Fibroblast of lung (primary cell): ENCODE data around the gene LTB. TPM values are rescaled to one million over a fixed set of nuclear protein-coding genes. Genes with fewer than 3 reads are reported as not detected.
A peak's percentile ranks its signal among the peaks of the same experiment; 100 is the strongest.

ENCODE experiments used
- DNase-seq, 2 donors: peaks; one replicate each; pipeline versions ENCODE4 v3.0.0 to v3.0.0-alpha.2; 2010; ENCODE audit warnings: low read depth in 2 of 2
- H2AFZ ChIP-seq: 2 replicates; pipeline ENCODE4 v1.5.1; 2012; ENCODE audit warnings: low read length, control low read depth, inconsistent platforms
- H3K27ac ChIP-seq: 2 replicates; pipeline ENCODE4 v1.5.1; 2011; ENCODE audit warnings: low read length, control low read depth; ENCODE audit not compliant: insufficient read depth
- H3K27me3 ChIP-seq: 2 replicates; pipeline ENCODE4 v1.5.1; 2011; ENCODE audit warnings: mild to moderate bottlenecking, low read length; ENCODE audit not compliant: control insufficient read depth, insufficient read depth
- H3K36me3 ChIP-seq: 2 replicates; pipeline ENCODE4 v1.5.1; 2011; ENCODE audit warnings: low read length; ENCODE audit not compliant: control insufficient read depth, insufficient read depth
- H3K4me1 ChIP-seq: 2 replicates; pipeline ENCODE4 v1.5.1; 2011; ENCODE audit warnings: low read length; ENCODE audit not compliant: control insufficient read depth, insufficient read depth; ENCODE audit errors: extremely low read depth
- H3K4me2 ChIP-seq: 2 replicates; pipeline ENCODE4 v1.5.1; 2011; ENCODE audit warnings: low read length, control low read depth; ENCODE audit not compliant: insufficient read depth; ENCODE audit errors: extremely low read depth
- H3K4me3 ChIP-seq, 4 experiments: fragments of 200-600 bp in 1 of 4; sonication (generic) in 1 of 4; replicated peaks in 1 of 4; 2 replicates each; pipeline ENCODE4 v1.5.1; 2011 to 2016; ENCODE audit warnings: low read length in 4 of 4, low read depth in 3 of 4, mild to moderate bottlenecking in 3 of 4, control low read depth in 2 of 4, inconsistent platforms in 1 of 4, mixed read lengths in 1 of 4; ENCODE audit not compliant: insufficient read depth in 1 of 4; ENCODE audit errors: control extremely low read depth in 1 of 4
- H3K79me2 ChIP-seq: 2 replicates; pipeline ENCODE4 v1.5.1; 2012; ENCODE audit warnings: mild to moderate bottlenecking, low read length, inconsistent platforms; ENCODE audit not compliant: control insufficient read depth, insufficient read depth
- H3K9ac ChIP-seq: 2 replicates; pipeline ENCODE4 v1.5.1; 2011; ENCODE audit warnings: mild to moderate bottlenecking, low read length, control low read depth; ENCODE audit not compliant: insufficient read depth
- H3K9me3 ChIP-seq: 2 replicates; pipeline ENCODE4 v1.5.1; 2012; ENCODE audit warnings: low read depth, low read length; ENCODE audit not compliant: control insufficient read depth, insufficient read depth
- H4K20me1 ChIP-seq: 2 replicates; pipeline ENCODE4 v1.5.1; 2011; ENCODE audit warnings: low read length; ENCODE audit not compliant: control insufficient read depth, insufficient read depth; ENCODE audit errors: extremely low read depth
- CTCF ChIP-seq, 2 donors: IDR thresholded peaks in 1 of 2; conservative IDR thresholded peaks in 1 of 2; 1 replicate in 1 of 2; 2 replicates in 1 of 2; pipeline ENCODE4 v1.5.1; 2011 to 2012; ENCODE audit warnings: low read length in 2 of 2, control low read depth in 1 of 2, inconsistent platforms in 1 of 2, low read depth in 1 of 2, mild to moderate bottlenecking in 1 of 2
- EZH2 ChIP-seq: IDR thresholded peaks from 2 replicates; pipeline ENCODE4 v1.5.1; 2012; ENCODE audit warnings: low read length, control low read depth, mild to moderate bottlenecking; ENCODE audit errors: missing control alignments
- polyA plus RNA-seq, 2 donors: library from polyadenylated mRNA; depleted of rRNA in 1 of 2; stranded (reverse) in 1 of 2; unstranded in 1 of 2; fragments of >200 nt; gene quantifications; 2 replicates each; pipeline ENCODE4 v1.2.1, GENCODE V29; 2011 to 2012; ENCODE audit warnings: missing spikeins in 1 of 2
- total RNA-seq: library from RNA; depleted of rRNA; stranded (reverse); fragments of >200 nt; gene quantifications from 2 replicates; pipeline ENCODE4 v1.2.1, GENCODE V29; 2014

LTB gene
- total and polyA plus RNA-seq, 2 donors (not counting 1 experiment from before 2014, with no cell fraction given), result not detected

- H3K4me2 ChIP-seq, result no peak overlapping the region
- H3K4me3 ChIP-seq, result no peak overlapping the region
- no peak overlapping the region for H3K27ac ChIP-seq
- H3K27me3 ChIP-seq, result peaks cover 4% of the 10 kb centered on the region
- DNase-seq, result no peak
- no peaks in the 10 kb centered on the region for H3K79me2 ChIP-seq
- no peak overlapping the region for H3K9ac ChIP-seq
- H3K4me1 ChIP-seq, result no peaks in the 10 kb centered on the region
- no peaks in the 10 kb centered on the region for H3K36me3 ChIP-seq
- H2AFZ ChIP-seq, result no peak overlapping the region
- H4K20me1 ChIP-seq, result no peaks in the 10 kb centered on the region
- H3K9me3 ChIP-seq, result no peaks in the 10 kb centered on the region
- TF ChIP-seq EZH2 (no peak), CTCF (conservative IDR thresholded peaks at IDR 0.05 in 1 of 2, IDR thresholded peaks at IDR 0.05 in 1 of 2; ENCODE audit: low read depth in 1 of 2, low read length in 2 of 2) (peak; percentile 20 to 36)
Observed at GRCh38 chr6:31585491-31585890, 3.3 kb upstream of the LTB start.

- no peak for DNase-seq
- Histone ChIP-seq H3K36me3 (no peaks in the 10 kb centered on the region), H3K9ac (peak overlapping the region; percentile 70), H3K79me2 (no peaks in the 10 kb centered on the region), H3K27me3 (peaks cover 9% of the 10 kb centered on the region), H3K4me1 (no peaks in the 10 kb centered on the region), H3K4me2 (peak overlapping the region; percentile 99), H4K20me1 (no peaks in the 10 kb centered on the region), H3K4me3 (peak overlapping the region; percentile 74 to 89 (median 82)), H3K9me3 (no peaks in the 10 kb centered on the region), H2AFZ (peak overlapping the region; percentile 97), H3K27ac (no peak overlapping the region)
- TF ChIP-seq EZH2, result peak; percentile 16
- TF ChIP-seq CTCF (conservative IDR thresholded peaks at IDR 0.05 in 1 of 2, IDR thresholded peaks at IDR 0.05 in 1 of 2; ENCODE audit: low read depth in 1 of 2, low read length in 2 of 2), result no peak
Observed at GRCh38 chr6:31581434-31582229, 592 bp downstream of the LTB start.

DNA sequence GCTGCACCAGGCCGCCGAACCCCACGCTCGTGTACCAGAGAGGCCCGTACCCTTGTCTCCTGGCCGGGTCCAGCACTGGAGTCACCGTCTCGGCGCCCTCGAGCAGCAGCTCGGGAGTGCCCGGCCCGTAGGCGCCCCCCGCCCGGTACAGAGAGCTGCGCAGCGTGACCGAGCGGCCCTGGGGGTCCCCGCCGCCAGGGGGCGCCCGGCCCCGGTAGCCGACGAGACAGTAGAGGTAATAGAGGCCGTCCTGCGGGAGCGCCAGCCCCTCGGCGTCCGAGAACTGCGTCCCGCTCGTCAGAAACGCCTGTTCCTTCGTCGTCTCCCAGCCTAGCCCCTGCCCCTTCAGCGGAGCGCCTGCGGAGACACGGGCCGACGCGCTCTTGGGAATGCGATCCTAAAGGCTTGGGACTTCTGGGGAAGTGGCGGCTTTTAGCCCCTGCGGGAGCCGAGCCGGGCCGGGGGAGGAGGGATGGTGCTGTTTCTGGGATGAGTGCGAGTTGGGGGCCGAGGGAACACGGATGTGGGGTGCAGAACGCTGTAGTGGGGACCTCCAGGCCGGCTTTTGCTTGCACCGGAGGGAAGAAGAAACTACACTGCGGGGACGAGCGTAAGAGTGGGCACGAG is 1.3 kb downstream of the LTB start:
- Histone ChIP-seq H4K20me1 (no peaks in the 10 kb centered on the region), H3K79me2 (no peaks in the 10 kb centered on the region), H3K27ac (peak overlapping the region; percentile 23), H3K9me3 (no peaks in the 10 kb centered on the region), H3K36me3 (no peaks in the 10 kb centered on the region), H2AFZ (peak overlapping the region; percentile 97), H3K27me3 (peaks cover 11% of the 10 kb centered on the region), H3K9ac (peak overlapping the region; percentile 70), H3K4me3 (peak overlapping the region; percentile 74 to 89 (median 82)), H3K4me1 (no peaks in the 10 kb centered on the region), H3K4me2 (peak overlapping the region; percentile 99)
- peak; percentile 75 to 76 for DNase-seq
- peak; percentile 71 to 84 for TF ChIP-seq CTCF (conservative IDR thresholded peaks at IDR 0.05 in 1 of 2, IDR thresholded peaks at IDR 0.05 in 1 of 2; ENCODE audit: low read depth in 1 of 2, low read length in 2 of 2)
- TF ChIP-seq EZH2, result no peak
